ENCODE data around the gene ENTPD5. TPM values are rescaled to one million over a fixed set of nuclear protein-coding genes. Genes with fewer than 3 reads are reported as not detected.
"Not testable (repeated sequence)": the region's sequence is repeated elsewhere in the genome, so short reads cannot be mapped to it uniquely, and the experiment has no call there.

Gene ENTPD5
- total RNA-seq, 8 experiments from 2014 or later = 5.1 to 32.0 (median 9.5) TPM

DNA sequence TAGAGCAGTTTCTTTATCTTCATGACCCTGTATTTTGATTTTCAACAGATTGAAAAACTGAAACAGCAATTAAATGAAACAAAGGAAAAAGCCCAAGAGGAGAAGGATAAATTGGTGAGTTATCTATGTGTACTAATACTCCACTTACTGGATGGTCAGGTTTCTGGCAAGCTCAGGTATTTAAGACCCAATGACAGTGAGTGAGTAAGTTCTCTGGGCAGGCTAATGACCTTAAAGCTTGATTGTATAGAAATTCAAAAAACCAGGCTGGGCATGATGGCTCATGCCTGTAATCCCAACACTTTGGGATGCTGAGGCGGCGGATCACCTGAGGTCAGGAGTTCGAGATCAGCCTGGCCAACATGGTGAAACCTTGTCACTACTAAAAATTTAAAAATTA lies 10.0 kb upstream of the ENTPD5 start:
- WGBS, 10 experiments = 80 to 100% (median 83%) methylated on average over 1 to 3 of the region's 3 CpGs; no CpG with 5 or more reads in 5 of the 10 experiments

DNA sequence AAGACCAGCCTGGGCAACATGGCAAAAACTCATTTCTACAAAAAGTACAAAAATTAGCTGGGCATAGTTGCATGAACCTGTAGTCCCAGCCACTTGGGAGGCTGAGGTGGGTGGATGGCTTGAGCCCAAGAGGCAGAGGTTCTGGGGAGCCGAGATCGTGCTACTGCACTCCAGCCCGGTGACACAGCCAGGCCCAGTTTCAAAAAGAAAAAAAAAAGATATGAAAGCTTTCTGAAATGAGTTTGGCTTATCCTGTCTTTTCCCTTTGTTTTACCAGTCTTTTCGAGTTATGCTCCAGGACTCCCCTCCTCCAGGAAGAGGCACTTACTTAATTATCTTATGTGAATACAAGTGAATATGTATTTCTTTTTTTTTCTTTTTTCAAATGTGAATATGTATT lies 3.3 kb upstream of the ENTPD5 start:
- in situ Hi-C loops (cut with MboI; ENCODE audit: low pct_unique_long_range_greater_than_20kb in 2 of 9, low sequenced_read_pairs in 9 of 9, unreplicated experiment in 9 of 9) = no loop called here
- no peak overlapping the region for H3K4me3 ChIP-seq
- H3K4me1 ChIP-seq (replicated peaks in 1 of 2) = no peaks in the 10 kb centered on the region
- WGBS, 10 experiments = 25 to 100% (median 94%) methylated on average over 1 to 4 of the region's 4 CpGs
- ATAC-seq (replicated peaks in 6 of 8) = no peak
- no peak overlapping the region for H3K27ac ChIP-seq

More for the DNA sequence above, 10.0 kb upstream of the ENTPD5 start:
- H3K4me1 ChIP-seq (replicated peaks in 1 of 2) = no peaks in the 10 kb centered on the region
- H3K4me3 ChIP-seq = no peak overlapping the region
- ATAC-seq (replicated peaks in 6 of 8) = no peak
- no peak overlapping the region for H3K27ac ChIP-seq
- in situ Hi-C loops (cut with MboI; ENCODE audit: low pct_unique_long_range_greater_than_20kb in 2 of 9, low sequenced_read_pairs in 9 of 9, unreplicated experiment in 9 of 9) = no loop called here

DNA sequence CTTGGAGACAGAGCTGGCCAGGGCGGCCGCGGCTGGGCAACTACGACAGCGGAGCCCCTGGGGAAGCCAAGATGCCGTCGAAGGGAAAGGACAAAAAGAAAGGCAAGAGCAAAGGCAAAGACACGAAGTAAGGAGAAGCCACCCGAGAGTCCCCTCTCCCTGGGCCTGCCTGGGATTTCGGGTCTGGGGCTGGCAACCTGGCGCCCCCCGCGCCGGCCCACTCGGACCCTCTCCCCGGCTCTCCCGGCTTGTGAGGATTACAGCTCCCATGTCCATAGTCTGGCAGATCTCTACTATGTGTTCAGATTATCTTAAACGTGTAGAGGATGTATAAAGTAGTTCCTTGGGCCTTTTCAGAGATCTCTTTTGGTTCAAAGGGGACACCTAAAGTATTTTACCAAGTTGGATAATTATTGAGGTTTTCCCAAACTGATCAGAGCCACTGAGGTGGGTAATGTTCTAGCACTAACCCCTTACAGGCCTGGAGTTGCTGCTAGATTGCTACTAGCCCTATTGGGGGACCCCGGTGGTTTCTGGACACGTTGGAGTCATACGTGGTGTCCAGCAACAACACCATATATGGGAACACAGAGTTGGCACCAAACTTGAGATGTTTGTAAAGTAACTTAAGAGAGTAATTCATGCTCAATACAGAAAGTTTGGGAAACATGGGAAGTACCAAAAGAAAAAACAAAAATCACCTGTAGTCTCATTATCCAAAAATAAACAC lies 485 bp upstream of the ENTPD5 start:
- H3K4me3 ChIP-seq = peak overlapping the region; percentile 51 to 80 (median 75)
- peak overlapping the region; percentile 18 to 61 for H3K27ac ChIP-seq
- ATAC-seq (replicated peaks in 6 of 8) = peak; percentile 3 to 64 (median 47)
- 0 to 32% (median 8%) methylated on average over 2 to 9 of the region's 21 CpGs for WGBS, 10 experiments
- H3K4me1 ChIP-seq (replicated peaks in 1 of 2) = no peaks in the 10 kb centered on the region
- in situ Hi-C loops (cut with MboI; ENCODE audit: low pct_unique_long_range_greater_than_20kb in 2 of 9, low sequenced_read_pairs in 9 of 9, unreplicated experiment in 9 of 9) = no loop called here

DNA sequence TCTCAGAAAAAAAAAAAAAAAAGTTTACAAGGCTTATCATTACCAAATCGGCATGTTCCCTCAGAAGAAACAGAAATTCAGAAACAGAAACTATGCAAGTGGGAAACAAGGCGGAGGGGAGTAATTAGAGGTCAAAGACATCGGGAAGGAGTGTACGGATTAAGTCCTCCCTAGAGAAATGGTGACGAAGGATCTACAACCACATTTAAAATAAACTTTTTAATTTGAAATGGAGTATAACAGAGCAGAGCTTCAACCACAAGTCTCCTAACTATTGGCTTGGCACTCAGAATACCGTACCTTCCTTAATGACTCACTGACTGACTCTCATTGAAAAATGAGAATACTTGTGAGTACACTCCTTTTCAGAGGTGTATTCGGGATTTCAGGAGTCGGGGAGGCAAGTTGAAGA lies 908 bp downstream of the ENTPD5 start:
- Histone ChIP-seq H3K27ac (peak overlapping the region in 1 of 2 donors; percentile 78), H3K4me3 (peak overlapping the region; percentile 51 to 80 (median 75)), H3K4me1 (replicated peaks in 1 of 2) (no peaks in the 10 kb centered on the region)
- WGBS, 10 experiments = 0 to 80% (median 40%) methylated on average over 1 to 8 of the region's 8 CpGs; no CpG with 5 or more reads in 1 of the 10 experiments
- in situ Hi-C loops (cut with MboI; ENCODE audit: low pct_unique_long_range_greater_than_20kb in 2 of 9, low sequenced_read_pairs in 9 of 9, unreplicated experiment in 9 of 9) = no loop called here
- ATAC-seq (replicated peaks in 6 of 8) = peak in 3 of 8 experiments; percentile 6 to 21 (median 19)

DNA sequence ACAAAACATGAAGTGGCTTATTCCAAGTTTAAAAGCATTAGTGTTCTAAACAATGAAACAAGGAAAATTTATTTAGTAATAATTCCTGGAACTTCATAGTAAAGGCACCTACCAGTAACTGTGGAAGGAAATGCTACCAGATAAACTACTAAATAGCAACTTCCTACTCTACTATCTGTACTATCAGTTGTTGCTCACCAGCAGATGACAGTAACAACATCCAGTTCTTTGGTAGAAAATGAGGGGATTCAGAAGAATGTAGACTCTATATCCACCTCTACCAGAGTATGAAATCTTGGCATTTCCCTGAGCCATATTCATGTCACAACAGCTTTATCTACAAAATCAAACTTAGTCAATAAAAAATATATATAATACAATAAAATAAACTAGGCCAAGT lies 3.1 kb downstream of the ENTPD5 start:
- no peak for ATAC-seq (replicated peaks in 6 of 8)
- Histone ChIP-seq H3K27ac (no peak overlapping the region), H3K4me3 (no peak overlapping the region), H3K4me1 (replicated peaks in 1 of 2) (no peaks in the 10 kb centered on the region)
- in situ Hi-C loops (cut with MboI; ENCODE audit: low pct_unique_long_range_greater_than_20kb in 2 of 9, low sequenced_read_pairs in 9 of 9, unreplicated experiment in 9 of 9) = no loop called here

DNA sequence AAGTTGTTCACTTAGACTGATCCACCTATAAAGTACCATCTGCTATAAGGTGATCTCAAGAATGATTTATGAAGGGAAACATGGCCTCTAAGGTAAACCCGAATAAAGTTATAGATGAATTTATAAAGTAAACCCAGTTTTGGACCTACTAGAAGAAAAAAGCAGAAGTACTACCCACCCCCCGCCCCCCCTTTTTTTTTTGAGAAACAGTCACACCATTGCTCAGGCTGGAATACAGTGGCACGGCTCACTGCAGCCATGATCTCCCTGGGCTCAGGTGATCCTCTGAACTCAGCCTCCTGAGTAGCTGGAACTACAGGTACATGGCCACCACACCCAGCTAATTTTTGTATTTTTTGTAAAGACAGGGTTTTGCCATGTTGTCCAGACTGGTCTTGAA lies 3.9 kb downstream of the ENTPD5 start:
- no peak for ATAC-seq (replicated peaks in 6 of 8)
- H3K4me3 ChIP-seq = no peak overlapping the region
- in situ Hi-C loops (cut with MboI; ENCODE audit: low pct_unique_long_range_greater_than_20kb in 2 of 9, low sequenced_read_pairs in 9 of 9, unreplicated experiment in 9 of 9) = no loop called here
- no peaks in the 10 kb centered on the region for H3K4me1 ChIP-seq (replicated peaks in 1 of 2)
- H3K27ac ChIP-seq = no peak overlapping the region
- WGBS, 10 experiments = 14 to 100% (median 78%) methylated on average over 1 to 3 of the region's 3 CpGs; no CpG with 5 or more reads in 1 of the 10 experiments

DNA sequence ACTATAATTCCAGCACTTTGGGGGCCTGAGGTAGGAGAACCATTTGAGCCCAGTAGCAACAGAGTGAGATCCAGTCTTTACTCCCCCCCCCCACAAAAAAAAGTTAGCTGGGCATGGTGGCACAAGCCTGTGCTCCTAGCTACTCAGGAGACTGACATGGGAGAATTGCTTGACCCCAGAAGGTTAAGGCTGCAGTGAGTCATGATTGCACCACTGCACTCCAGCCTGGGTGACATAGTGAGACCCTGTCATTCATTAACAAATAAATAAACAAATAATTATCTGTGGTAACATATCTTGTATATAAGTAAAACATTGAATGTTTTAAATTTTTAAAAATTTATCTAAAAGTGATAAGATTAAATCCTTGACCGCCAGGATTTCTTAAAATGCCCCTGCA lies 4.8 kb downstream of the ENTPD5 start:
- Histone ChIP-seq H3K27ac (no peak overlapping the region), H3K4me1 (replicated peaks in 1 of 2) (no peaks in the 10 kb centered on the region), H3K4me3 (no peak overlapping the region)
- ATAC-seq (replicated peaks in 6 of 8) = no peak
- 80 to 100% (median 100%) methylated on average over 1 of the region's 1 CpG; no CpG with 5 or more reads in 1 of the 10 experiments for WGBS, 10 experiments
- in situ Hi-C loops (cut with MboI; ENCODE audit: low pct_unique_long_range_greater_than_20kb in 2 of 9, low sequenced_read_pairs in 9 of 9, unreplicated experiment in 9 of 9) = no loop called here

DNA sequence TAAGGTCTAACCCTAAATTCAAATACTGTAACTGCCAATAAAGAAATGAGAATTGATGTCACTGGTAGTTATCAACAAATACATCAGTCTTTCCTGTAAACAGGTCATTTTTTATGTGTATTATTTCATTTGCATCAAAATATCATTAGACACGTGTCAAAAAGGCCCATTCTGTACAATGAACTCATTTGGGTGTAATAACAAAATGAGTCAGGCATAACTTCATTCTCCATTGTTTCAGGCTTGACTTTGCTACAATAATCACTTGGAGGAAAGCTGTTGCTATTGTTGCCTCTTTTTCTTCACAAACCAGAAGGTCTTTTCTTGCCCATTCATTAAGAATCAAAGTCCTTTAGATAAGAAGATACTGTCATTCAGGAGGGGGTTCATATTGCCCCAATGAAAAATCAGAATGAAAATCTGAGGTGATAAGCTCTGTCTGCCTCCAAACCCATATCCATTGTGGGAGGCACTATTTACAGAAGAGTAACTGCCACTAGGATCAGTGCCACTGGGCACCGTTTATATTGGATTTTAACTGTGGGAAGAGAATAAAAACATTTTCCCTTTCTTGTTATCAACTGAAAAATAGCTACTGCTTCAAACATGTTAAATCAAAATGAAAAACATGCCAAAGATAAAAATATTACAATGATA lies 10.1 kb downstream of the ENTPD5 start:
- in situ Hi-C loops (cut with MboI; ENCODE audit: low pct_unique_long_range_greater_than_20kb in 2 of 9, low sequenced_read_pairs in 9 of 9, unreplicated experiment in 9 of 9) = no loop called here
- 53 to 100% (median 75%) methylated on average over 1 to 2 of the region's 2 CpGs for WGBS, 10 experiments

DNA sequence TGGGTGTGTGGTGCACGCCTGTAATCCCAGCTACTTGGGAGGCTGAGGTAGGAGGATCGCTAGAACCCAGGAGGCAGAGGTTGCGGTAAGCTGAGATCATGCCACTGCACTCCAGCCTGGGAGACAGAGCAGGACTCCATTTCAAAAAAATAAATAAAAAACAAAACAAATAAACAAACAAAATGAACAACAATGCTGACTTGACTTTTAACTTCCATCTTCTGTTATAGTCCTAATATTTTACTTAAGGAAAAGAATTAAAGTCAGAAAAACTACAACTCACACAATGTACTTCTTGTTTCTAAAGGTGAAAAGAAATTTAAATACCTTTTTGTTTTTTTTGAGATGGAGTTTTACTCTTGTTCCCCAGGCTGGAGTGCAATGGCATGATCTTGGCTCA lies 13.4 kb downstream of the ENTPD5 start:
- H3K4me1 ChIP-seq (replicated peaks in 1 of 2); H3K4me3 ChIP-seq; H3K27ac ChIP-seq; in situ Hi-C loops (cut with MboI; ENCODE audit: low pct_unique_long_range_greater_than_20kb in 2 of 9, low sequenced_read_pairs in 9 of 9, unreplicated experiment in 9 of 9); ATAC-seq (replicated peaks in 6 of 8): not testable (repeated sequence)
- 89 to 100% (median 100%) methylated on average over 1 to 3 of the region's 3 CpGs; no CpG with 5 or more reads in 3 of the 10 experiments for WGBS, 10 experiments

More for the DNA sequence above, 10.1 kb downstream of the ENTPD5 start:
- no peak overlapping the region for H3K27ac ChIP-seq
- H3K4me1 ChIP-seq (replicated peaks in 1 of 2) = no peaks in the 10 kb centered on the region
- no peak for ATAC-seq (replicated peaks in 6 of 8)
- H3K4me3 ChIP-seq = no peak overlapping the region

DNA sequence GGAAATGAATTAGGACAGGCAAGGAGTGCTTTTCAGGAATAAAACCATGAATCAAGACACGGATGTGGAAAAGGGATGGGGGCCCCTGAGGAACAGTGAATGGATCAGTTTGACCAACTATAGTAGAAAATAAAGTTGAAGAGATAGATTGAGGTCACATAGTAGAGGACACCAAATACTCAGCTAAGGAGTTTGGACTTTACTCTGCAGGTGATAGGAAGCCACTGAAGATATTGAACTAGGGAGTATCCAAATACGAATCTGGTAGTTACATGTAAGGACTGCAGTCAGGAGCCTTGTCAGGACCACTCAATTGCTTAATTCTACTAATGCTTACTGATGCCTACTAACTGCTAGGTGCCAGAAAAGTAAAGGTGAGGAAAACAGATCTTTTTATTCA lies 20.4 kb downstream of the ENTPD5 start:
- Histone ChIP-seq H3K4me3 (no peak overlapping the region), H3K27ac (no peak overlapping the region), H3K4me1 (replicated peaks in 1 of 2) (peaks cover 0 to 7% of the 10 kb centered on the region in 2 donors)
- ATAC-seq (replicated peaks in 6 of 8) = no peak
- in situ Hi-C loops (cut with MboI; ENCODE audit: low pct_unique_long_range_greater_than_20kb in 2 of 9, low sequenced_read_pairs in 9 of 9, unreplicated experiment in 9 of 9) = no loop called here
- 50 to 100% (median 83%) methylated on average over 1 to 2 of the region's 2 CpGs; no CpG with 5 or more reads in 1 of the 10 experiments for WGBS, 10 experiments

DNA sequence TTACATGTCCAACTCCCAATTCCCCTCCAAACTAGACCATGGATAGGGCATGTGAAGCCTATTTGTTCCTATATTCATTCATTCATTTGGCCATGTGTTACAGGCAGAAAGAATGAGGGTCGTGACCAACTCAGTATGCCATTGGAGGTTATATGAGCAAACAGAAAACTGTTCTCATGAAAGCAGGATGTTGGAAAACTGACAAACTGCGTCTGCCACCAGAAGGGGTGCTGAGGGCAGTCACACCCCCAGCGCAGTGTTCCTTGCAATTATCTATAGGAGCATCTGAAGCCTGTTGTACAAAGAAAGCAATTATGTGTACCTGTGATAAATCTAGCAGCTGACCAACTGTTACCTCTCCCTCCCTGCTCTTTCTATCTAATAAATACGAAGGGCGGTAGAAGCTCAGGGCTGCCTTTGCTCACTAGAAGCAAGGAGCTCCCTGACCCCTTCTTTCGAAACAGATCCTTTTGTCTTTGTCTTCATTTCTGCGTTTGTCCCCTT lies 21.1 kb downstream of the ENTPD5 start:
- Histone ChIP-seq H3K4me1 (replicated peaks in 1 of 2) (peaks cover 0 to 7% of the 10 kb centered on the region in 2 donors), H3K27ac (no peak overlapping the region), H3K4me3 (no peak overlapping the region)
- no peak for ATAC-seq (replicated peaks in 6 of 8)
- in situ Hi-C loops (cut with MboI; ENCODE audit: low pct_unique_long_range_greater_than_20kb in 2 of 9, low sequenced_read_pairs in 9 of 9, unreplicated experiment in 9 of 9) = no loop called here
- 66 to 100% (median 84%) methylated on average over 1 to 5 of the region's 7 CpGs for WGBS, 10 experiments

DNA sequence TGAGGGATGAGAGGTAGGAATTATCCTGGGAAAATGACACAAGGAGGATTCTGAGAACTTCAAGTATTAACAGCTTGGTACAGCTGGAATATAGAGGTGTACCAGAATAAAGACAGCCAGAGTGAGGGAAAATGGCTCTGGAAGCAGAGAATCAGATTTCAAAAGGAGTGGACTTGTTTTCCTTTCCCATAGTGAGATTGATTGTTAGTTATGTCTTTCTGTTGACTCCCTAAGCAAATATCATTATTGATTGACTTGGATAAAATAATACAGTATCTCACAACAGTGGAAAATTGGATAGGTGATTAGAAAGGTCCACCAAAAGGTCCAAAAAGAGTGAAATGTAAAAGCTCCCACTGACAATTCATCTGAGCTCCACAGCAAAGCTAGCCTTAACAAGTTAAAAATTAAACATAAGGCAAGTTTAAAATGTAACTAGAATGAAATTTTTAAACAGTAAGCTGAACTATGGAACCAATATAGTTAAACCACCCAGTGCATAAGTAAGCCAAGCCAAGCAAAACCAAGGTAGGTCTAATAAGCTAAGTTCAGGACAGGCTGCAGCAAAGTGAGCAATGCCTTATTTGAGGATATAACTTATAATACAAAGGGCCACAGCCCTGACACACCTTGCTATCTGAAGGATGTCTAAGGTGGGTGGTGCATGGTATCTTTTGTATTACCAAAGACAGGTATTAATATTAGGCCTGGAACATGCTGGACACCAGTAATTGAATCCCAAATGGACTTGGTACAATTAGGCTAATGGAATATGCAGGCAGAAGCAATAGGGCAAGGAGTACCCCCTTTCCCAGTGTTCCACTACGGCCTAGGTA lies 21.8 kb downstream of the ENTPD5 start:
- no peak overlapping the region for H3K27ac ChIP-seq
- peaks cover 0 to 7% of the 10 kb centered on the region in 2 donors for H3K4me1 ChIP-seq (replicated peaks in 1 of 2)
- 80 to 100% (median 80%) methylated on average over 1 of the region's 1 CpG; no CpG with 5 or more reads in 7 of the 10 experiments for WGBS, 10 experiments
- no peak overlapping the region for H3K4me3 ChIP-seq
- in situ Hi-C loops (cut with MboI; ENCODE audit: low pct_unique_long_range_greater_than_20kb in 2 of 9, low sequenced_read_pairs in 9 of 9, unreplicated experiment in 9 of 9) = no loop called here
- no peak for ATAC-seq (replicated peaks in 6 of 8)

DNA sequence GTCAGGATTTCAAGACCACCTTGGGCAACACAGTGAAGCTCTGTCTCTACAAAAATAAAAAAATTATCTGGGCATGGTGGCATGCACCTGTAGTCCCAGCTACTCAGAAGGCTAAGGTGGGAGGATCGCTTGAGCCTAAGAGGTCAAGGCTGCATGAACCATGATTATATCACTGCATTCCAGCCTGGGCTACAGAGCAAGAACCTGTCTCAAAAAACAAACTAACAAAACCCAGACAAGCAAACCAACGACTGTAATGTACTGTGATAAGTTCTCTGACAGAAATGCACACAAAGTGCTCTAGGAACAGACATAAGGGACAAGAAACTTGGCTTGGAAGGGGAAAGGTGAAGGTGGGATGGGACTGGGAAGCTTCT lies 22.4 kb downstream of the ENTPD5 start:
- WGBS, 10 experiments = 77 to 100% (median 90%) methylated on average over 1 to 2 of the region's 2 CpGs; no CpG with 5 or more reads in 5 of the 10 experiments

More for the DNA sequence above, 22.4 kb downstream of the ENTPD5 start:
- Histone ChIP-seq H3K27ac (no peak overlapping the region), H3K4me3 (no peak overlapping the region), H3K4me1 (replicated peaks in 1 of 2) (peaks cover 0 to 7% of the 10 kb centered on the region in 2 donors)
- in situ Hi-C loops (cut with MboI; ENCODE audit: low pct_unique_long_range_greater_than_20kb in 2 of 9, low sequenced_read_pairs in 9 of 9, unreplicated experiment in 9 of 9) = no loop called here
- no peak for ATAC-seq (replicated peaks in 6 of 8)

Measured in motor neuron (in vitro differentiated cells).